ENCODE results near the gene MYO1E.

- TF ChIP-seq CTCF (IDR thresholded peaks at IDR 0.05) (no peak), POLR2AphosphoS5 (IDR thresholded peaks at IDR 0.05) (no peak), POLR2A (IDR thresholded peaks at IDR 0.05) (no peak)
Observed at GRCh38 chr15:59170295-59171066, 202.2 kb downstream of the MYO1E start.

All from sigmoid colon (tissue), 4 donors.